Astrocyte (in vitro differentiated cells and primary cell): ENCODE measurements around the gene TBL1XR1. TPM values are rescaled to one million over a fixed set of nuclear protein-coding genes. Genes with fewer than 3 reads are reported as not detected.

Experiments used
- DNase-seq: peaks from one replicate; pipeline ENCODE4 v3.0.0-alpha.2; 2010; ENCODE audit warnings: low read depth
- FAIRE-seq: peaks from 2 replicates; lab custom pipeline; 2011; peaks lifted over from hg19 to GRCh38; lab: Jason Lieb, UNC
- H2AFZ ChIP-seq: 2 replicates; pipeline ENCODE4 v1.6.0; 2012; ENCODE audit warnings: low read depth, low read length, inconsistent platforms
- H3K27ac ChIP-seq: 2 replicates; pipeline ENCODE4 v1.5.1; 2011; ENCODE audit warnings: low read depth, low read length, inconsistent platforms
- H3K27me3 ChIP-seq: 2 replicates; pipeline ENCODE4 v1.6.0; 2011; ENCODE audit warnings: low read length, inconsistent platforms; ENCODE audit not compliant: insufficient read depth
- H3K36me3 ChIP-seq: 2 replicates; pipeline ENCODE4 v1.5.1; 2011; ENCODE audit warnings: low read length, inconsistent platforms; ENCODE audit not compliant: insufficient read depth
- H3K4me1 ChIP-seq: 2 replicates; pipeline ENCODE4 v1.5.1; 2011; ENCODE audit warnings: low read length, inconsistent platforms; ENCODE audit not compliant: insufficient read depth
- H3K4me2 ChIP-seq: 2 replicates; pipeline ENCODE4 v1.6.0; 2012; ENCODE audit warnings: low read length, inconsistent platforms
- H3K4me3 ChIP-seq: 2 replicates; pipeline ENCODE4 v1.5.1; 2011; ENCODE audit warnings: low read depth, mild to moderate bottlenecking, low read length, inconsistent platforms; ENCODE audit not compliant: insufficient read depth
- H3K79me2 ChIP-seq: 2 replicates; pipeline ENCODE4 v1.6.0; 2012; ENCODE audit warnings: mild to moderate bottlenecking, low read length, inconsistent platforms; ENCODE audit not compliant: insufficient read depth
- H3K9ac ChIP-seq: 2 replicates; pipeline ENCODE4 v1.6.0; 2012; ENCODE audit warnings: mild to moderate bottlenecking, low read length, inconsistent platforms
- H3K9me3 ChIP-seq: 2 replicates; pipeline ENCODE4 v1.5.1; 2012; ENCODE audit warnings: low read depth, mild to moderate bottlenecking, low read length, inconsistent platforms; ENCODE audit not compliant: insufficient read depth
- H4K20me1 ChIP-seq: 2 replicates; pipeline ENCODE4 v1.6.0; 2012; ENCODE audit warnings: low read length, inconsistent platforms; ENCODE audit not compliant: insufficient read depth
- H3K27ac Mint-ChIP-seq: one replicate; pipeline ENCODE4 v1.8.0; 2021; ENCODE audit warnings: mild to moderate bottlenecking, mixed read lengths; ENCODE audit not compliant: unreplicated experiment
- H3K27me3 Mint-ChIP-seq: one replicate; pipeline ENCODE4 v1.8.0; 2021; ENCODE audit warnings: low read depth, mixed read lengths; ENCODE audit not compliant: unreplicated experiment
- H3K36me3 Mint-ChIP-seq: one replicate; pipeline ENCODE4 v1.8.0; 2021; ENCODE audit warnings: low read depth, mixed read lengths; ENCODE audit not compliant: unreplicated experiment
- H3K4me1 Mint-ChIP-seq: one replicate; pipeline ENCODE4 v1.8.0; 2021; ENCODE audit warnings: low read depth, mixed read lengths; ENCODE audit not compliant: unreplicated experiment
- H3K4me3 Mint-ChIP-seq: one replicate; pipeline ENCODE4 v1.8.0; 2021; ENCODE audit warnings: mild to moderate bottlenecking, moderate library complexity, mixed read lengths; ENCODE audit not compliant: unreplicated experiment
- H3K9me3 Mint-ChIP-seq: one replicate; pipeline ENCODE4 v1.8.0; 2021; ENCODE audit warnings: mild to moderate bottlenecking, mixed read lengths; ENCODE audit not compliant: unreplicated experiment
- CTCF ChIP-seq: IDR thresholded peaks from 2 replicates; pipeline ENCODE4 v1.5.1; 2011; ENCODE audit warnings: low read depth, mild to moderate bottlenecking, inconsistent platforms, low read length, moderate library complexity; ENCODE audit not compliant: insufficient read depth
- EZH2 ChIP-seq: IDR thresholded peaks from 2 replicates; pipeline ENCODE4 v1.6.1; 2012; ENCODE audit warnings: mild to moderate bottlenecking, low read length, inconsistent platforms; ENCODE audit not compliant: insufficient read depth
- total RNA-seq: library from RNA; stranded (reverse); gene quantifications from 2 replicates; pipeline ENCODE4 v1.2.1, GENCODE V29; 2021

TBL1XR1 gene
- total RNA-seq, 1 donor from 2014 or later: 140 TPM

- Mint-ChIP-seq H3K27me3 (no peaks in the 10 kb centered on the region), H3K4me1 (peaks cover 40% of the 10 kb centered on the region), H3K27ac (no peak overlapping the region), H3K4me3 (no peak overlapping the region), H3K9me3 (no peaks in the 10 kb centered on the region), H3K36me3 (no peaks in the 10 kb centered on the region)
- Histone ChIP-seq H3K4me2 (no peak overlapping the region), H3K9me3 (no peaks in the 10 kb centered on the region), H4K20me1 (peaks cover 84% of the 10 kb centered on the region), H3K4me3 (no peak overlapping the region), H3K27me3 (no peaks in the 10 kb centered on the region), H3K79me2 (peaks cover 99% of the 10 kb centered on the region), H3K36me3 (no peaks in the 10 kb centered on the region), H3K4me1 (no peaks in the 10 kb centered on the region), H3K9ac (no peak overlapping the region), H2AFZ (no peak overlapping the region), H3K27ac (no peak overlapping the region)
- no peak for TF ChIP-seq CTCF
- TF ChIP-seq EZH2: no peak
- DNase-seq (no peak), FAIRE-seq (no peak)
These were observed 87.5 kb downstream of the TBL1XR1 start for GRCh38 chr3:177109688-177110330.

GRCh38 chr3:177108648-177109047 lies 88.6 kb downstream of the TBL1XR1 start:
- TF ChIP-seq EZH2 (no peak), CTCF (no peak)
- no peak overlapping the region for H3K27ac ChIP-seq
- H3K36me3 ChIP-seq: no peaks in the 10 kb centered on the region
- H3K4me1 ChIP-seq: no peaks in the 10 kb centered on the region
- peaks cover 98% of the 10 kb centered on the region for H3K79me2 ChIP-seq
- H3K9me3 ChIP-seq: no peaks in the 10 kb centered on the region
- no peaks in the 10 kb centered on the region for H3K27me3 ChIP-seq
- no peak overlapping the region for H3K27ac Mint-ChIP-seq
- H3K36me3 Mint-ChIP-seq: no peaks in the 10 kb centered on the region
- H4K20me1 ChIP-seq: peaks cover 89% of the 10 kb centered on the region
- H3K4me3 ChIP-seq: no peak overlapping the region
- DNase-seq (no peak), FAIRE-seq (no peak)
- H3K9ac ChIP-seq: no peak overlapping the region
- H2AFZ ChIP-seq: no peak overlapping the region
- no peaks in the 10 kb centered on the region for H3K9me3 Mint-ChIP-seq
- H3K4me2 ChIP-seq: no peak overlapping the region
- H3K4me1 Mint-ChIP-seq: peaks cover 40% of the 10 kb centered on the region
- H3K4me3 Mint-ChIP-seq: no peak overlapping the region
- no peaks in the 10 kb centered on the region for H3K27me3 Mint-ChIP-seq
